GM12878 (cell line): Measurements from ENCODE around the gene TTC9C. TPM values are rescaled to one million over a fixed set of nuclear protein-coding genes. Genes with fewer than 3 reads are reported as not detected.

Experiments used
- ATAC-seq: fragments of 200-7000 bp; cut with Tn5 transposase; 3 replicates; pipeline ENCODE4 v1.9.1; 2020; ENCODE audit warnings: mild to moderate bottlenecking, moderate library complexity
- BruUV-seq: library from RNA; stranded (reverse); fragments of 400-500 nt; replicated peaks from 2 replicates; lab custom pipeline; 2021; lab: Mats Ljungman, UMichigan
- CTCF ChIA-PET: fragments of 300-600 bp; sonication (Branson Sonifier 250); formaldehyde crosslinking; extraction: SDS; loops from one replicate; lab custom pipeline; 2021; ENCODE audit warnings: inconsistent platforms; lab: Yijun Ruan, JAX
- POLR2A ChIA-PET: fragments of 350-600 bp; formaldehyde crosslinking; extraction: SDS; loops from one replicate; lab custom pipeline; 2021; ENCODE audit warnings: inconsistent platforms; lab: Charles Lee
- RAD21 ChIA-PET: fragments of 300-600 bp; sonication (Branson Sonifier 250); formaldehyde crosslinking; loops from one replicate; lab custom pipeline; 2023; ENCODE audit warnings: antibody characterized with exemption; ENCODE audit not compliant: unreplicated experiment; lab: Charles Lee
- SMC1A ChIA-PET: fragments of 300-600 bp; sonication (Branson Sonifier 250); formaldehyde crosslinking; loops from one replicate; lab custom pipeline; 2023; ENCODE audit not compliant: unreplicated experiment, uncharacterized antibody; lab: Charles Lee
- DNase-seq: peaks from one replicate; pipeline ENCODE4 v3.0.0-alpha.2; 2011; ENCODE audit warnings: low read depth, low spot score
- FAIRE-seq: peaks from 3 replicates; lab custom pipeline; 2011; peaks lifted over from hg19 to GRCh38; lab: Jason Lieb, UNC
- H2AFZ ChIP-seq: 2 replicates; pipeline ENCODE4 v1.6.0; 2011; ENCODE audit warnings: low read depth, low read length, control low read depth; ENCODE audit not compliant: control insufficient read depth
- H3K27ac ChIP-seq: 2 replicates; pipeline ENCODE4 v1.5.1; 2011; ENCODE audit warnings: control low read depth; ENCODE audit not compliant: control insufficient read depth, insufficient read depth
- H3K27me3 ChIP-seq, 2 experiments: replicated peaks in 1 of 2; 2 replicates each; pipeline versions ENCODE4 v1.6.0 to v1.6.1; 2011; ENCODE audit warnings: low read length in 1 of 2; ENCODE audit not compliant: control insufficient read depth in 2 of 2, insufficient read depth in 2 of 2
- H3K36me3 ChIP-seq, 2 experiments: 2 replicates each; pipeline ENCODE4 v1.5.1; 2011; ENCODE audit warnings: low read length in 1 of 2; ENCODE audit not compliant: control insufficient read depth in 2 of 2, insufficient read depth in 2 of 2
- H3K4me1 ChIP-seq: 2 replicates; pipeline ENCODE4 v1.6.1; 2011; ENCODE audit warnings: mild to moderate bottlenecking, low read length, moderate library complexity, mixed read lengths; ENCODE audit not compliant: control insufficient read depth, insufficient read depth
- H3K4me2 ChIP-seq: 2 replicates; pipeline ENCODE4 v1.6.0; 2011; ENCODE audit warnings: control low read depth; ENCODE audit not compliant: control insufficient read depth, insufficient read depth
- H3K4me3 ChIP-seq: fragments of 200-600 bp; sonication (generic); 2 replicates; pipeline ENCODE4 v1.5.1; 2016
- H3K79me2 ChIP-seq: 2 replicates; pipeline ENCODE4 v1.6.0; 2011; ENCODE audit warnings: low read length; ENCODE audit not compliant: control insufficient read depth, insufficient read depth
- H3K9ac ChIP-seq: 2 replicates; pipeline ENCODE4 v1.8.0; 2011; ENCODE audit warnings: low read length, control low read depth, mixed read lengths; ENCODE audit not compliant: control insufficient read depth, insufficient read depth
- H3K9me3 ChIP-seq: replicated peaks from 3 replicates; pipeline ENCODE4 v1.5.1; 2011; ENCODE audit warnings: mild to moderate bottlenecking, low read length; ENCODE audit not compliant: control insufficient read depth, insufficient read depth
- H4K20me1 ChIP-seq: 2 replicates; pipeline ENCODE4 v1.6.0; 2011; ENCODE audit not compliant: control insufficient read depth, insufficient read depth
- BMI1 ChIP-seq: fragments of 450-650 bp; IDR thresholded peaks from 2 replicates; pipeline ENCODE4 v1.6.1; 2016; ENCODE audit warnings: mild to moderate bottlenecking, moderate library complexity, borderline replicate concordance
- CREB1 ChIP-seq: IDR thresholded peaks from 2 replicates; pipeline ENCODE4 v1.6.1; 2012; ENCODE audit warnings: low read depth, mild to moderate bottlenecking, inconsistent platforms
- MTA2 ChIP-seq: fragments of 450-650 bp; IDR thresholded peaks from 2 replicates; pipeline ENCODE4 v1.6.1; 2016; ENCODE audit warnings: low read depth, mild to moderate bottlenecking, moderate library complexity
- NR2F1 ChIP-seq: fragments of 450-650 bp; conservative IDR thresholded peaks from 2 replicates; pipeline ENCODE4 v1.6.1; 2017; ENCODE audit warnings: mild to moderate bottlenecking
- WGBS: methylation state at CpG from one replicate; pipeline ENCODE4 v1.1.6; 2016; ENCODE audit warnings: low lambda C conversion rate; ENCODE audit not compliant: insufficient replicate concordance, insufficient coverage; ENCODE audit errors: missing lambda C conversion rate; 5-methylcytosine and 5-hydroxymethylcytosine counted together
- in situ Hi-C: fragments of 300-500 bp; cut with MboI; formaldehyde crosslinking; loops from 9 replicates; pipeline ENCODE4 v1.14.3; 2018; ENCODE audit warnings: mixed read lengths
- intact Hi-C: fragments of 100-400 bp; cut with micrococcal nuclease; formaldehyde crosslinking; loops from one replicate; pipeline ENCODE4 v1.14.2; 2022; ENCODE audit not compliant: unreplicated experiment
- polyA plus RNA-seq, 11 experiments: library from polyadenylated mRNA; depleted of rRNA in 4 of 11; unstranded in 6 of 11; stranded (reverse) in 5 of 11; fragments of >200 nt; fragmentation: Nextera tagmentation in 4 of 11; fragmentation: Illumina TruSeq in 1 of 11; extraction: Ambion mirVana in 4 of 11; extraction: Trizol in 1 of 11; gene quantifications; 1 replicate in 1 of 11; 2 replicates in 10 of 11; pipeline versions ENCODE4 v1.2.1 to v1.2.3, GENCODE V29; 2011 to 2016; ENCODE audit warnings: inconsistent platforms in 2 of 11, missing spikeins in 2 of 11, low read depth in 1 of 11
- total RNA-seq, 4 experiments: library from RNA; depleted of rRNA in 3 of 4; stranded (reverse); fragments of >200 nt in 3 of 4; fragmentation: Illumina TruSeq in 1 of 4; extraction: Trizol in 1 of 4; gene quantifications; 2 replicates each; pipeline versions ENCODE4 v1.2.1 to v1.2.3, GENCODE V29; 2013 to 2021
- TF ChIP-seq, protein P1 (sequence below): fragments of 450-650 bp; IDR thresholded peaks from 2 replicates; pipeline ENCODE4 v1.6.1; 2017; ENCODE audit warnings: low read depth, mild to moderate bottlenecking, moderate library complexity

Gene TTC9C
- total and polyA plus RNA-seq, 10 of the 15 experiments (the other 5 are each of a cell fraction or from before 2014, with no cell fraction given), result 42.0 to 72.3 (median 50.4) TPM

DNA sequence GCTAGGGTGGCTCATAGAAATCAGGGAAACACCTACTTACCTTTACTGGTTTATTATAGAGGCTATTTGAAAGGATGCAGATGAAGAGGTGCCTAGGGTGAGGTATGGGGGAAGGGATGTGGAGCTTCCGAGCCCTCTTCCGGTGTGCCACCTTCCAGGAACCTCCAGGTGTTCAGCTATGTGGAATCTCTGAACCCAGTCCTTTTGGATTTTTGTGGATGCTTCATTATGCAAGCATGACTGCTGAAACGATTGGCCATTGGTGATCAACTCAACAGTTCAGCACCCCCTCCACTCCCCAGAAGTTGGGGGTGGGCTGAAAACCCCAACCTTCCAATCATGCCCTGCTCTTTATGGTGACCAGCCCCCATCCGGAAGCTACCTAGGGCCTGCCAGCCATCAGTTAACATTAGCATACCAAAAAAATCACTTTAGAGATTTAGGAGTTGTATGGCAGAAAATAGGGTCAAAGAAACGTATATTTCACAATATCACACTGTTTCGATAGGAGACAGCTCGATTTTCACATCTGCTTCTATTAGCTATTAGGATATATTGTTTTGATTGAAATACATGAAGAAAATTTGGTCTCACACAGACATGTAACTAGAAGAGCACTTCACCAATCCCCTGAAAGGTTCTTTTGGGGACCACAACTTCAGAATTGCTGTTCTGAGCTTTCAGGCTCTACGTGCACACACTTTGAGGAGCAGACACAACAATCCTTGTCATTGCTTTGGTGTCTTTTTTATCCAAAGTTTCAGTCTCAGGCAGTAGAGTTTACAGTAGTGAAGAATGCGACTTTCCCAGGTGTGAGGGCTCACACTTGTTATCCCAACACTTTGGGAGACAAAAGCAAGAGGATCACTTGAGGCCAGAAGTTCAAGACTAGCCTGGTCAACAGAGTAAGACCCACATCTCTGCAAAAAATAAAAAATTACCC lies 29.8 kb downstream of the TTC9C start:
- no peak overlapping the region for H3K4me2 ChIP-seq
- H3K36me3 ChIP-seq, result no peaks in the 10 kb centered on the region
- intact Hi-C loops, result no loop called here
- no peak overlapping the region for H3K27ac ChIP-seq
- H3K9ac ChIP-seq, result no peak overlapping the region
- no peaks in the 10 kb centered on the region for H4K20me1 ChIP-seq
- ChIA-PET SMC1A (interaction anchor here (1.5 to 2.1 kb wide), 3 partner anchors 10 to 64 kb away, joined by 3 to 5 read pairs (median 4); no protein-coding TSS in a partner anchor), RAD21 (interaction anchor here (0.7 to 0.9 kb wide), 4 partner anchors 12 to 333 kb away, joined by 3 read pairs; partner anchors contain the start of genes HNRNPUL2 and TAF6L), POLR2A (interaction anchor here (0.5 to 2.4 kb wide), 5 partner anchors 11 to 210 kb away, joined by 3 to 17 read pairs (median 4); partner anchors contain the start of gene TTC9C), CTCF (interaction anchor here (0.7 to 1.2 kb wide), 2 partner anchors 28 to 215 kb away, joined by 3 to 4 read pairs; no protein-coding TSS in a partner anchor)
- H3K9me3 ChIP-seq, result no peaks in the 10 kb centered on the region
- BruUV-seq, result no TSS peak
- ATAC-seq (no peak), FAIRE-seq (no peak)
- H3K4me3 ChIP-seq, result no peak overlapping the region
- no peak overlapping the region for H2AFZ ChIP-seq
- peaks cover 15% of the 10 kb centered on the region for H3K79me2 ChIP-seq
- peaks cover 5% of the 10 kb centered on the region for H3K4me1 ChIP-seq
- no peaks in the 10 kb centered on the region for H3K27me3 ChIP-seq
- TF ChIP-seq MTA2, result no peak
- TF ChIP-seq NR2F1, result no peak
- TF ChIP-seq, protein P1, sequence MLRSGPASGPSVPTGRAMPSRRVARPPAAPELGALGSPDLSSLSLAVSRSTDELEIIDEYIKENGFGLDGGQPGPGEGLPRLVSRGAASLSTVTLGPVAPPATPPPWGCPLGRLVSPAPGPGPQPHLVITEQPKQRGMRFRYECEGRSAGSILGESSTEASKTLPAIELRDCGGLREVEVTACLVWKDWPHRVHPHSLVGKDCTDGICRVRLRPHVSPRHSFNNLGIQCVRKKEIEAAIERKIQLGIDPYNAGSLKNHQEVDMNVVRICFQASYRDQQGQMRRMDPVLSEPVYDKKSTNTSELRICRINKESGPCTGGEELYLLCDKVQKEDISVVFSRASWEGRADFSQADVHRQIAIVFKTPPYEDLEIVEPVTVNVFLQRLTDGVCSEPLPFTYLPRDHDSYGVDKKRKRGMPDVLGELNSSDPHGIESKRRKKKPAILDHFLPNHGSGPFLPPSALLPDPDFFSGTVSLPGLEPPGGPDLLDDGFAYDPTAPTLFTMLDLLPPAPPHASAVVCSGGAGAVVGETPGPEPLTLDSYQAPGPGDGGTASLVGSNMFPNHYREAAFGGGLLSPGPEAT, result no peak
- no peak for TF ChIP-seq CREB1
- TF ChIP-seq BMI1, result no peak
- TF ChIP-seq, all 136 proteins: peak for 0
- WGBS, result 57% methylated on average over 9 of the region's 9 CpGs
- in situ Hi-C loops, result no loop called here
- DNase-seq, result no peak
